OCI-LY3 (cell line): Measurements from ENCODE around the gene TACR1.

ENCODE experiments used
- H2AFZ ChIP-seq: fragments of 200-600, 300-600 bp; shearing (Covaris generic); 2 replicates; pipeline ENCODE4 v1.6.0; 2014; ENCODE audit warnings: antibody characterized with exemption, low read depth, low read length
- H3K27ac ChIP-seq: fragments of 200-600, 300-600 bp; sonication (generic); 2 replicates; pipeline ENCODE4 v1.5.1; 2014; ENCODE audit warnings: mild to moderate bottlenecking, low read length, moderate library complexity, mixed read lengths
- H3K27me3 ChIP-seq: fragments of 200-600, 300-600 bp; sonication (generic); 2 replicates; pipeline ENCODE4 v1.6.1; 2014; ENCODE audit warnings: low read depth, low read length, mixed read lengths
- H3K36me3 ChIP-seq: fragments of 200-600, 300-600 bp; sonication (generic); replicated peaks from 2 replicates; pipeline ENCODE3; 2014; ENCODE audit warnings: low read depth, low read length, mixed read lengths
- H3K4me1 ChIP-seq: fragments of 300-600, 200-600 bp; sonication (generic); 2 replicates; pipeline ENCODE4 v1.6.1; 2014; ENCODE audit warnings: low read length, mixed read lengths
- H3K4me2 ChIP-seq: fragments of 200-600, 300-600 bp; sonication (generic); 2 replicates; pipeline ENCODE4 v1.6.1; 2014; ENCODE audit warnings: low read length, mixed read lengths
- H3K4me3 ChIP-seq: fragments of 300-600, 200-600 bp; sonication (generic); 2 replicates; pipeline ENCODE4 v1.5.1; 2014; ENCODE audit warnings: antibody characterized with exemption, mild to moderate bottlenecking, low read length, moderate library complexity
- H3K79me2 ChIP-seq: fragments of 300-600, 200-600 bp; shearing (Covaris generic); 2 replicates; pipeline ENCODE4 v1.6.1; 2014; ENCODE audit warnings: mild to moderate bottlenecking, low read length, mixed read lengths
- H3K9ac ChIP-seq: fragments of 300-600, 200-600 bp; shearing (Covaris generic); 2 replicates; pipeline ENCODE4 v1.6.0; 2014; ENCODE audit warnings: mild to moderate bottlenecking, low read length, moderate library complexity
- H3K9me3 ChIP-seq: fragments of 200-600, 300-600 bp; shearing (Covaris generic); 2 replicates; pipeline ENCODE4 v1.6.1; 2014; ENCODE audit warnings: low read length, mixed read lengths; ENCODE audit not compliant: insufficient read depth
- H4K20me1 ChIP-seq: fragments of 200-600, 300-600 bp; sonication (generic); 2 replicates; pipeline ENCODE4 v1.6.1; 2016; ENCODE audit warnings: low read length, mixed read lengths; ENCODE audit not compliant: insufficient read depth
- CTCF ChIP-seq: fragments of 200-600, 300-600 bp; sonication (generic); IDR thresholded peaks from 2 replicates; pipeline ENCODE4 v1.5.1; 2014; ENCODE audit warnings: antibody characterized with exemption, low read length, low read depth
- EZH2phosphoT487 ChIP-seq: fragments of 200-600 bp; shearing (Covaris generic); IDR thresholded peaks from 2 replicates; pipeline ENCODE4 v1.6.1; 2018; ENCODE audit warnings: antibody characterized with exemption, mixed run types, low read depth

Gene TACR1

GRCh38 chr2:75170889-75171288 lies 28.4 kb downstream of the TACR1 start:
- Histone ChIP-seq H3K4me3 (no peak overlapping the region), H3K79me2 (no peaks in the 10 kb centered on the region), H3K4me2 (no peak overlapping the region), H2AFZ (no peak overlapping the region), H3K9ac (no peak overlapping the region), H3K4me1 (no peaks in the 10 kb centered on the region), H3K9me3 (no peaks in the 10 kb centered on the region), H4K20me1 (no peaks in the 10 kb centered on the region), H3K27ac (no peak overlapping the region), H3K36me3 (no peaks in the 10 kb centered on the region), H3K27me3 (0 out of 2 replicates have a peak, but pooled peaks cover 3% of the 10 kb centered on the region)
- TF ChIP-seq EZH2phosphoT487 (no peak), CTCF (no peak)

GRCh38 chr2:75168186-75168585 lies 31.1 kb downstream of the TACR1 start:
- TF ChIP-seq CTCF (no peak), EZH2phosphoT487 (no peak)
- no peaks in the 10 kb centered on the region for H3K36me3 ChIP-seq
- no peaks in the 10 kb centered on the region for H3K9me3 ChIP-seq
- H3K4me1 ChIP-seq = no peaks in the 10 kb centered on the region
- no peaks in the 10 kb centered on the region for H3K27me3 ChIP-seq
- H2AFZ ChIP-seq = no peak overlapping the region
- H3K4me3 ChIP-seq = no peak overlapping the region
- no peak overlapping the region for H3K4me2 ChIP-seq
- no peak overlapping the region for H3K27ac ChIP-seq
- H4K20me1 ChIP-seq = no peaks in the 10 kb centered on the region
- no peak overlapping the region for H3K9ac ChIP-seq
- H3K79me2 ChIP-seq = no peaks in the 10 kb centered on the region

- no peak overlapping the region for H3K9ac ChIP-seq
- no peak overlapping the region for H3K4me3 ChIP-seq
- H3K27ac ChIP-seq = no peak overlapping the region
- TF ChIP-seq CTCF = no peak
- no peak for TF ChIP-seq EZH2phosphoT487
- H3K36me3 ChIP-seq = no peaks in the 10 kb centered on the region
- no peaks in the 10 kb centered on the region for H3K9me3 ChIP-seq
- H3K4me1 ChIP-seq = no peaks in the 10 kb centered on the region
- H3K79me2 ChIP-seq = no peaks in the 10 kb centered on the region
- no peak overlapping the region for H2AFZ ChIP-seq
- no peaks in the 10 kb centered on the region for H3K27me3 ChIP-seq
- H4K20me1 ChIP-seq = no peaks in the 10 kb centered on the region
- H3K4me2 ChIP-seq = no peak overlapping the region
Observed at GRCh38 chr2:75166491-75166890, 32.8 kb downstream of the TACR1 start.

GRCh38 chr2:75162897-75163296 lies 36.4 kb downstream of the TACR1 start:
- no peaks in the 10 kb centered on the region for H3K4me1 ChIP-seq
- no peaks in the 10 kb centered on the region for H4K20me1 ChIP-seq
- TF ChIP-seq EZH2phosphoT487 (no peak), CTCF (no peak)
- H2AFZ ChIP-seq = no peak overlapping the region
- H3K9ac ChIP-seq = no peak overlapping the region
- H3K27ac ChIP-seq = no peak overlapping the region
- no peak overlapping the region for H3K4me2 ChIP-seq
- no peaks in the 10 kb centered on the region for H3K79me2 ChIP-seq
- H3K36me3 ChIP-seq = no peaks in the 10 kb centered on the region
- no peak overlapping the region for H3K4me3 ChIP-seq
- peaks cover 6% of the 10 kb centered on the region; the same call in 1 of the 2 replicates for H3K27me3 ChIP-seq
- H3K9me3 ChIP-seq = no peaks in the 10 kb centered on the region
